Vagina (tissue), 2 donors: ENCODE data around the gene SVIL. TPM values are rescaled to one million over a fixed set of nuclear protein-coding genes. Genes with fewer than 3 reads are reported as not detected.
"Not testable (repeated sequence)": the region's sequence is repeated elsewhere in the genome, so short reads cannot be mapped to it uniquely, and the experiment has no call there.

ENCODE experiments used
- DNase-seq, 2 donors: peaks; one replicate each; pipeline ENCODE4 v3.0.0-alpha.2; 2017; ENCODE audit errors: extremely low spot score in 2 of 2
- H3K27ac ChIP-seq: fragments of 200-600 bp; sonication (generic); one replicate; pipeline ENCODE4 v1.5.1; 2019
- H3K27me3 ChIP-seq: fragments of 200-600 bp; sonication (generic); one replicate; pipeline ENCODE4 v1.5.1; 2019
- H3K36me3 ChIP-seq, 2 donors: fragments of 200-600 bp; sonication (generic); one replicate each; pipeline ENCODE4 v1.5.1; 2017 to 2019
- H3K4me1 ChIP-seq: fragments of 200-600 bp; sonication (generic); one replicate; pipeline ENCODE4 v1.5.1; 2019
- H3K4me3 ChIP-seq, 2 donors: fragments of 200-600 bp; sonication (generic); 1 replicate in 1 of 2; 2 replicates in 1 of 2; pipeline ENCODE4 v1.5.1; 2016 to 2019
- H3K9me3 ChIP-seq: fragments of 200-600 bp; sonication (generic); one replicate; pipeline ENCODE4 v1.5.1; 2019
- POLR2A ChIP-seq, 2 donors: fragments of 450-650 bp; IDR thresholded peaks; one replicate each; pipeline ENCODE4 v1.6.1; 2017; ENCODE audit warnings: antibody characterized with exemption in 2 of 2, mild to moderate bottlenecking in 2 of 2, moderate library complexity in 2 of 2
- POLR2AphosphoS5 ChIP-seq, 2 donors: sonication (generic); formaldehyde crosslinking; IDR thresholded peaks; one replicate each; pipeline ENCODE4 v1.9.0; 2017; ENCODE audit warnings: antibody characterized with exemption in 2 of 2, mild to moderate bottlenecking in 2 of 2, low read depth in 1 of 2; ENCODE audit not compliant: insufficient read depth in 1 of 2
- intact Hi-C: fragments of 100-400 bp; cut with DNase I; formaldehyde crosslinking; loops from one replicate; pipeline ENCODE4 v1.15.1; 2023
- total RNA-seq: library from RNA; depleted of rRNA; stranded (reverse); fragments of >200 nt; gene quantifications from one replicate; pipeline ENCODE4 v1.2.3, GENCODE V29; 2016
- TF ChIP-seq, protein P1 (sequence below), 3 experiments: fragments of 450-650 bp in 2 of 3; fragments of 200-600 bp in 1 of 3; sonication (generic) in 1 of 3; IDR thresholded peaks; one replicate each; pipeline ENCODE4 v1.5.1; 2017 to 2019; ENCODE audit warnings: antibody characterized with exemption in 3 of 3, mild to moderate bottlenecking in 2 of 3, moderate library complexity in 2 of 3

The SVIL gene
- total RNA-seq, 1 donor from 2014 or later: 111 TPM

DNA sequence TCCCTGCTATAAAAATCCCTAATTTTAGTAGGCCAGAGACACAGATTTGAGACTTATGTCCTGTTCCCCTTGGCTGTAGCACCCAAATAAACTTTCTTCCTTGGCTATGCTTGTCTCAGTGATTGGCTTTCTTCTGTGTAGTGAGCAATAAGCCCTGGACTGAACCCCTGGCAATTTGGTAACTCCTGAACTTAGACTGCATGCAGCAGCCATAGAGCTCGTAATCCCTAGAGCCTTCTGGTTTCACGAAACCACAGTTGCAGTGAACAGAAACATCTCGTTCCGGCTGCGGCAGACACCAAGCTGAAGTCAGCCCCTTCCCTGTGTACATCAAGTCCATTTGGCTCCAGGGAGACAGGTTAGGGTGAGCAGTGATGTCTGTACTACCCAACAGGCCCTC, 173.7 kb downstream of the SVIL start:
- H3K4me3 ChIP-seq: no peak overlapping the region
- intact Hi-C loops: no loop called here
- H3K27ac ChIP-seq: no peak overlapping the region
- DNase-seq: no peak
- H3K27me3 ChIP-seq: no peaks in the 10 kb centered on the region
- TF ChIP-seq, protein P1, sequence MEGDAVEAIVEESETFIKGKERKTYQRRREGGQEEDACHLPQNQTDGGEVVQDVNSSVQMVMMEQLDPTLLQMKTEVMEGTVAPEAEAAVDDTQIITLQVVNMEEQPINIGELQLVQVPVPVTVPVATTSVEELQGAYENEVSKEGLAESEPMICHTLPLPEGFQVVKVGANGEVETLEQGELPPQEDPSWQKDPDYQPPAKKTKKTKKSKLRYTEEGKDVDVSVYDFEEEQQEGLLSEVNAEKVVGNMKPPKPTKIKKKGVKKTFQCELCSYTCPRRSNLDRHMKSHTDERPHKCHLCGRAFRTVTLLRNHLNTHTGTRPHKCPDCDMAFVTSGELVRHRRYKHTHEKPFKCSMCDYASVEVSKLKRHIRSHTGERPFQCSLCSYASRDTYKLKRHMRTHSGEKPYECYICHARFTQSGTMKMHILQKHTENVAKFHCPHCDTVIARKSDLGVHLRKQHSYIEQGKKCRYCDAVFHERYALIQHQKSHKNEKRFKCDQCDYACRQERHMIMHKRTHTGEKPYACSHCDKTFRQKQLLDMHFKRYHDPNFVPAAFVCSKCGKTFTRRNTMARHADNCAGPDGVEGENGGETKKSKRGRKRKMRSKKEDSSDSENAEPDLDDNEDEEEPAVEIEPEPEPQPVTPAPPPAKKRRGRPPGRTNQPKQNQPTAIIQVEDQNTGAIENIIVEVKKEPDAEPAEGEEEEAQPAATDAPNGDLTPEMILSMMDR (IDR thresholded peaks at IDR 0.05): no peak
- TF ChIP-seq POLR2AphosphoS5 (IDR thresholded peaks at IDR 0.05; ENCODE audit: insufficient read depth in 1 of 2, low read depth in 1 of 2): no peak
- no peak for TF ChIP-seq POLR2A (IDR thresholded peaks at IDR 0.05)
- no peaks in the 10 kb centered on the region for H3K4me1 ChIP-seq
- H3K9me3 ChIP-seq: no peaks in the 10 kb centered on the region
- H3K36me3 ChIP-seq: peaks cover 0 to 70% of the 10 kb centered on the region in 2 donors

GRCh38 chr10:29458190-29458589, 176.6 kb downstream of the SVIL start:
- H3K27ac ChIP-seq, H3K4me3 ChIP-seq, intact Hi-C loops, H3K9me3 ChIP-seq, H3K27me3 ChIP-seq, H3K4me1 ChIP-seq, DNase-seq: not testable (repeated sequence)
- peaks cover 0 to 46% of the 10 kb centered on the region in 2 donors for H3K36me3 ChIP-seq

GRCh38 chr10:29455095-29455494, 179.7 kb downstream of the SVIL start:
- Histone ChIP-seq H3K9me3 (no peaks in the 10 kb centered on the region), H3K27ac (no peak overlapping the region), H3K36me3 (peaks cover 0 to 18% of the 10 kb centered on the region in 2 donors), H3K4me3 (no peak overlapping the region), H3K4me1 (no peaks in the 10 kb centered on the region), H3K27me3 (no peaks in the 10 kb centered on the region)
- no peak for DNase-seq
- intact Hi-C loops: no loop called here
- TF ChIP-seq, protein P1 (IDR thresholded peaks at IDR 0.05): no peak
- TF ChIP-seq POLR2A (IDR thresholded peaks at IDR 0.05): no peak
- TF ChIP-seq POLR2AphosphoS5 (IDR thresholded peaks at IDR 0.05; ENCODE audit: insufficient read depth in 1 of 2, low read depth in 1 of 2): no peak

- DNase-seq: no peak
- peaks cover 3% of the 10 kb centered on the region for H3K4me1 ChIP-seq
- H3K36me3 ChIP-seq: peaks cover 0 to 15% of the 10 kb centered on the region in 2 donors
- TF ChIP-seq POLR2A (IDR thresholded peaks at IDR 0.05): no peak
- TF ChIP-seq, protein P1 (IDR thresholded peaks at IDR 0.05): no peak
- no peak for TF ChIP-seq POLR2AphosphoS5 (IDR thresholded peaks at IDR 0.05; ENCODE audit: insufficient read depth in 1 of 2, low read depth in 1 of 2)
- H3K27ac ChIP-seq: no peak overlapping the region
- intact Hi-C loops: no loop called here
- H3K4me3 ChIP-seq: no peak overlapping the region
- H3K27me3 ChIP-seq: no peaks in the 10 kb centered on the region
- no peaks in the 10 kb centered on the region for H3K9me3 ChIP-seq
Measured at GRCh38 chr10:29454250-29454649, 180.5 kb downstream of the SVIL start.

DNA sequence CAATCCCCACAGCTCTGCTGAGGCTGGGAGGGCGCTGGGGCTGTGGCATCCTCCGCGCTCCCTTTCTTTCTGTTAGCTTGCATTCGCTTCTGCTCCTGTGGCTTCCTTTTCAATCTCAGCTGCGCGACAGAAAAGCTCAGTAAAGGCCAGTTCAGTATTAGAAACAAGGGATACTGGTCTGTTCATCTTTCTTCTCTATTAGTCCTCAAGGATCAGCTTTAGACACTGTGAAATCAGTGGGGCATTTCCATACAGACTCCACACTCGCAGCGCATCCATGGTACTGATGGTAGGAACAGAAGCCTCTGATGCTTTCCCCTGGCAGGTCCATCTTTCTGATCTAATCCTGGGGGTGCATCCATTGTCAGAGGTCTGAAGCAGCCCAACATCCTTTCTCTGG, 182.2 kb downstream of the SVIL start:
- no peak overlapping the region for H3K27ac ChIP-seq
- H3K9me3 ChIP-seq: no peaks in the 10 kb centered on the region
- H3K36me3 ChIP-seq: no peaks in the 10 kb centered on the region
- H3K4me3 ChIP-seq: no peak overlapping the region
- peaks cover 16% of the 10 kb centered on the region for H3K4me1 ChIP-seq
- TF ChIP-seq, protein P1 (IDR thresholded peaks at IDR 0.05): no peak
- no peak for TF ChIP-seq POLR2AphosphoS5 (IDR thresholded peaks at IDR 0.05; ENCODE audit: insufficient read depth in 1 of 2, low read depth in 1 of 2)
- TF ChIP-seq POLR2A (IDR thresholded peaks at IDR 0.05): no peak
- DNase-seq: no peak
- intact Hi-C loops: no loop called here
- H3K27me3 ChIP-seq: no peaks in the 10 kb centered on the region

DNA sequence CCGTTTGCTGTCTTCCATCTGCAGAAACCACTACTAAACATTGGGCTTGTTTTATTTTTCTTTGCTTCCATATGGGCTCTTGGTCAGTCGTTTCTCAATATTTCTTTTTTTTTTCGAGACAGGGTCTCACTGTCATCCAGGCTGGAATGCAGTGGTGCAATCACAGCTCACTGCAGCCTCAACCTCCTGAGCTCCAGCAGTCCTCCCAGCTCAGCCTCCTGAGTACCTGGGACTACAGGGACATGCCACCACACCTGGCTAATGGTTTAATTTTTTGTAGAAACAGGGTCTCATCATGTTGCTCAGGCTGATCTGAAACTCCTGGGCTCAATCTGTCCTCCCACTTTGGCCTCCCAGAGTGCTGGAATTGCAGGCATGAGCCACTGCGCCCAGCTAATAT, 182.8 kb downstream of the SVIL start:
- no peak overlapping the region for H3K27ac ChIP-seq
- intact Hi-C loops: no loop called here
- no peak for DNase-seq
- H3K27me3 ChIP-seq: no peaks in the 10 kb centered on the region
- no peak for TF ChIP-seq POLR2A (IDR thresholded peaks at IDR 0.05)
- TF ChIP-seq, protein P1 (IDR thresholded peaks at IDR 0.05): no peak
- TF ChIP-seq POLR2AphosphoS5 (IDR thresholded peaks at IDR 0.05; ENCODE audit: insufficient read depth in 1 of 2, low read depth in 1 of 2): no peak
- no peaks in the 10 kb centered on the region for H3K9me3 ChIP-seq
- H3K36me3 ChIP-seq: no peaks in the 10 kb centered on the region
- H3K4me1 ChIP-seq: peaks cover 16% of the 10 kb centered on the region
- no peak overlapping the region for H3K4me3 ChIP-seq
